H9 (cell line): ENCODE measurements around the gene ELF5. TPM values are rescaled to one million over a fixed set of nuclear protein-coding genes. Genes with fewer than 3 reads are reported as not detected.

Experiments used
- DNase-seq: peaks from one replicate; pipeline ENCODE4 v3.0.0-alpha.2; 2017
- H2AFZ ChIP-seq: one replicate; pipeline ENCODE4 v1.6.1; 2013; ENCODE audit warnings: mild to moderate bottlenecking, low read length, control low read depth, moderate library complexity
- H2AK5ac ChIP-seq: 2 replicates; pipeline ENCODE4 v1.6.1; 2013; ENCODE audit warnings: low read length, control low read depth, mixed read lengths; ENCODE audit not compliant: insufficient read length
- H2BK120ac ChIP-seq: one replicate; pipeline ENCODE4 v1.6.1; 2013; ENCODE audit warnings: low read depth, mild to moderate bottlenecking, low read length, control low read depth, inconsistent platforms; ENCODE audit not compliant: poor library complexity, severe bottlenecking
- H2BK12ac ChIP-seq: 2 replicates; pipeline ENCODE4 v1.6.1; 2013; ENCODE audit warnings: low read length, control low read depth, mixed read lengths, low read depth; ENCODE audit not compliant: insufficient read length
- H2BK15ac ChIP-seq: 2 replicates; pipeline ENCODE4 v1.6.1; 2013; ENCODE audit warnings: low read depth, low read length, control low read depth
- H2BK20ac ChIP-seq: one replicate; pipeline ENCODE4 v1.6.1; 2013; ENCODE audit warnings: low read depth, mild to moderate bottlenecking, low read length, control low read depth, inconsistent platforms; ENCODE audit not compliant: poor library complexity, severe bottlenecking
- H2BK5ac ChIP-seq: 2 replicates; pipeline ENCODE4 v1.6.1; 2013; ENCODE audit warnings: low read length, control low read depth, mixed read lengths; ENCODE audit not compliant: insufficient read length
- H3K14ac ChIP-seq: 2 replicates; pipeline ENCODE4 v1.6.1; 2013; ENCODE audit warnings: low read length, control low read depth; ENCODE audit not compliant: insufficient read depth
- H3K18ac ChIP-seq: 2 replicates; pipeline ENCODE4 v1.6.1; 2013; ENCODE audit warnings: low read depth, mild to moderate bottlenecking, mixed read lengths, low read length, control low read depth; ENCODE audit not compliant: insufficient read length
- H3K23ac ChIP-seq: 2 replicates; pipeline ENCODE4 v1.6.1; 2013; ENCODE audit warnings: low read length, control low read depth, mixed read lengths, low read depth; ENCODE audit not compliant: insufficient read length
- H3K23me2 ChIP-seq: 2 replicates; pipeline ENCODE4 v1.6.1; 2013; ENCODE audit warnings: low read depth, mild to moderate bottlenecking, mixed read lengths, low read length, control low read depth; ENCODE audit not compliant: insufficient read length, poor library complexity, severe bottlenecking
- H3K27ac ChIP-seq: 2 replicates; pipeline ENCODE4 v1.5.1; 2013; ENCODE audit warnings: low read length, control low read depth, mixed read lengths, low read depth; ENCODE audit not compliant: insufficient read length
- H3K27me3 ChIP-seq: 2 replicates; pipeline ENCODE4 v1.6.1; 2013; ENCODE audit warnings: low read length, control low read depth, inconsistent platforms; ENCODE audit not compliant: insufficient read depth
- H3K4ac ChIP-seq: 2 replicates; pipeline ENCODE4 v1.6.1; 2013; ENCODE audit warnings: low read depth, mild to moderate bottlenecking, control low read depth, inconsistent platforms, low read length, moderate library complexity
- H3K4me1 ChIP-seq: 2 replicates; pipeline ENCODE4 v1.6.1; 2013; ENCODE audit warnings: low read length, control low read depth, inconsistent platforms; ENCODE audit not compliant: insufficient read depth
- H3K4me2 ChIP-seq: 2 replicates; pipeline ENCODE4 v1.6.1; 2013; ENCODE audit warnings: low read length, control low read depth, mixed read lengths; ENCODE audit not compliant: insufficient read length, insufficient read depth
- H3K56ac ChIP-seq: 2 replicates; pipeline ENCODE4 v1.6.1; 2013; ENCODE audit warnings: low read depth, mild to moderate bottlenecking, mixed read lengths, low read length, control low read depth; ENCODE audit not compliant: insufficient read length
- H3K79me1 ChIP-seq: 2 replicates; pipeline ENCODE4 v1.6.1; 2013; ENCODE audit warnings: low read depth, mild to moderate bottlenecking, moderate library complexity, low read length, control low read depth, inconsistent platforms; ENCODE audit not compliant: insufficient read depth, poor library complexity, severe bottlenecking
- H3K79me2 ChIP-seq: 2 replicates; pipeline ENCODE4 v1.6.1; 2013; ENCODE audit warnings: low read length, control low read depth, inconsistent platforms; ENCODE audit not compliant: insufficient read depth
- H3K9ac ChIP-seq: 2 replicates; pipeline ENCODE4 v1.6.1; 2013; ENCODE audit warnings: low read length, control low read depth, mixed read lengths; ENCODE audit not compliant: insufficient read length; ENCODE audit errors: extremely low read depth
- H3K9me3 ChIP-seq: one replicate; pipeline ENCODE4 v1.6.1; 2013; ENCODE audit warnings: low read depth, low read length, inconsistent platforms; ENCODE audit not compliant: control insufficient read depth
- H3T11ph ChIP-seq: one replicate; pipeline ENCODE4 v1.6.1; 2013; ENCODE audit warnings: mild to moderate bottlenecking, low read length, control low read depth, inconsistent platforms
- H4K20me1 ChIP-seq: one replicate; pipeline ENCODE4 v1.6.1; 2013; ENCODE audit not compliant: control insufficient read depth, insufficient read length, insufficient read depth
- H4K5ac ChIP-seq: 2 replicates; pipeline ENCODE4 v1.6.1; 2013; ENCODE audit warnings: low read depth, mild to moderate bottlenecking, mixed read lengths, low read length, control low read depth; ENCODE audit not compliant: insufficient read length
- H4K8ac ChIP-seq: replicated peaks from 2 replicates; pipeline ENCODE4 v1.6.1; 2013; ENCODE audit warnings: low read length, control low read depth, mixed read lengths, low read depth; ENCODE audit not compliant: insufficient read length
- H4K91ac ChIP-seq: 2 replicates; pipeline ENCODE4 v1.6.1; 2013; ENCODE audit warnings: low read depth, mild to moderate bottlenecking, moderate library complexity, mixed read lengths, low read length, control low read depth; ENCODE audit not compliant: insufficient read length
- H3K27ac Mint-ChIP-seq, 3 experiments: 2 replicates in 2 of 3; 3 replicates in 1 of 3; pipeline ENCODE4 v1.8.0; 2020 to 2021; ENCODE audit warnings: mixed read lengths in 3 of 3, mild to moderate bottlenecking in 1 of 3, moderate library complexity in 1 of 3
- H3K27me3 Mint-ChIP-seq: 2 replicates; pipeline ENCODE4 v1.8.0; 2021; ENCODE audit warnings: low read depth, mild to moderate bottlenecking, moderate library complexity, mixed read lengths
- H3K36me3 Mint-ChIP-seq, 3 experiments: 2 replicates in 2 of 3; 3 replicates in 1 of 3; pipeline ENCODE4 v1.8.0; 2020 to 2021; ENCODE audit warnings: low read depth in 3 of 3, mixed read lengths in 3 of 3; ENCODE audit not compliant: insufficient read depth in 1 of 3
- H3K4me1 Mint-ChIP-seq, 2 experiments: 2 replicates each; pipeline ENCODE4 v1.8.0; 2020; ENCODE audit warnings: mixed read lengths in 2 of 2
- H3K4me3 Mint-ChIP-seq, 2 experiments: 2 replicates in 1 of 2; 3 replicates in 1 of 2; pipeline ENCODE4 v1.8.0; 2020 to 2021; ENCODE audit warnings: mild to moderate bottlenecking in 2 of 2, mixed read lengths in 2 of 2, moderate library complexity in 1 of 2
- H3K9me3 Mint-ChIP-seq, 2 experiments: 2 replicates in 1 of 2; 3 replicates in 1 of 2; pipeline ENCODE4 v1.8.0; 2020; ENCODE audit warnings: mild to moderate bottlenecking in 2 of 2, mixed read lengths in 2 of 2, moderate library complexity in 1 of 2
- CTCF ChIP-seq: fragments of 200-600 bp; sonication (generic); conservative IDR thresholded peaks from 3 replicates; pipeline ENCODE4 v1.8.0; 2021; ENCODE audit warnings: antibody characterized with exemption, mild to moderate bottlenecking
- WGBS: extraction: QIAGEN DNeasy Blood & Tissue Kit; methylation state at CpG from one replicate; pipeline ENCODE4 v1.1.7; 2013; ENCODE audit warnings: missing lambda C conversion rate, low lambda C conversion rate, mixed read lengths; ENCODE audit not compliant: insufficient read length; ENCODE audit errors: extremely low coverage; 5-methylcytosine and 5-hydroxymethylcytosine counted together
- total RNA-seq: library from RNA; stranded (reverse); gene quantifications from 2 replicates; pipeline ENCODE4 v1.2.1, GENCODE V29; 2021

The ELF5 gene
- total RNA-seq, 1 experiment from 2014 or later, result not detected

DNA sequence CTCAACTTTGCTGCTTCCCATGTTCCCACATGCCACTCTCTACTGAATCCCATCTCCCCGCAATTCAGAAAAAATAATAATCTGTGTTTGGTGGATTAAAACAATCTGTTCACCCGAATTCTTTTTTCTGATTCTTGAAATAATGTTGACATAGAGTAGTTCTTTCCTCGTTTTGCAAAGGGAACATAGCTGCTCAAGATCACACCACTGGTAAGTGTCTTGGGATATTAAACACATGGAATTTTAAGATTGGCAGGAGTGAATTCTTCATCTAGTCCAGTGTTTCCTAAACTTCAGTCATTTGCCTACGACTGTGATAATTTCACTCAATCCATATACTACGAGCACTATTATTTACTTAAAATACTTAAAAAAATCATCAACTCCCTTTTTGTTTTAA, 6.0 kb downstream of the ELF5 start:
- Histone ChIP-seq H3T11ph (no peak overlapping the region), H3K27ac (no peak overlapping the region), H3K14ac (no peak overlapping the region), H2BK20ac (no peak overlapping the region), H3K23ac (no peak overlapping the region), H3K79me1 (no peaks in the 10 kb centered on the region), H2BK5ac (no peak overlapping the region), H3K23me2 (no peaks in the 10 kb centered on the region), H3K4me1 (no peaks in the 10 kb centered on the region), H4K20me1 (no peaks in the 10 kb centered on the region), H3K56ac (no peak overlapping the region), H2AK5ac (no peak overlapping the region), H3K27me3 (no peaks in the 10 kb centered on the region), H2BK15ac (no peak overlapping the region), H2AFZ (no peak overlapping the region), H3K18ac (no peak overlapping the region), H3K4ac (no peak overlapping the region), H2BK12ac (no peak overlapping the region), H4K5ac (no peak overlapping the region), H4K8ac (no peak overlapping the region), H3K9me3 (no peaks in the 10 kb centered on the region), H3K9ac (no peak overlapping the region), H3K4me2 (no peak overlapping the region), H4K91ac (no peak overlapping the region), H2BK120ac (no peak overlapping the region), H3K79me2 (no peaks in the 10 kb centered on the region)
- Mint-ChIP-seq H3K4me1 (no peaks in the 10 kb centered on the region), H3K36me3 (no peaks in the 10 kb centered on the region), H3K27me3 (no peaks in the 10 kb centered on the region), H3K4me3 (no peak overlapping the region), H3K9me3 (no peaks in the 10 kb centered on the region), H3K27ac (no peak overlapping the region)
- 100% methylated on average over 1 of the region's 5 CpGs for WGBS
- TF ChIP-seq CTCF, result no peak
- no peak for DNase-seq
